CD4-positive, alpha-beta T cell treated with Interleukin-21 for 1 hour (primary cell): Measurements from ENCODE around the gene UGGT2.
"Not testable (repeated sequence)": the region's sequence is repeated elsewhere in the genome, so short reads cannot be mapped to it uniquely, and the experiment has no call there.

ENCODE experiments used
- DNase-seq: peaks from one replicate; pipeline ENCODE4 v3.0.0-alpha.2; 2020

UGGT2 gene

DNA sequence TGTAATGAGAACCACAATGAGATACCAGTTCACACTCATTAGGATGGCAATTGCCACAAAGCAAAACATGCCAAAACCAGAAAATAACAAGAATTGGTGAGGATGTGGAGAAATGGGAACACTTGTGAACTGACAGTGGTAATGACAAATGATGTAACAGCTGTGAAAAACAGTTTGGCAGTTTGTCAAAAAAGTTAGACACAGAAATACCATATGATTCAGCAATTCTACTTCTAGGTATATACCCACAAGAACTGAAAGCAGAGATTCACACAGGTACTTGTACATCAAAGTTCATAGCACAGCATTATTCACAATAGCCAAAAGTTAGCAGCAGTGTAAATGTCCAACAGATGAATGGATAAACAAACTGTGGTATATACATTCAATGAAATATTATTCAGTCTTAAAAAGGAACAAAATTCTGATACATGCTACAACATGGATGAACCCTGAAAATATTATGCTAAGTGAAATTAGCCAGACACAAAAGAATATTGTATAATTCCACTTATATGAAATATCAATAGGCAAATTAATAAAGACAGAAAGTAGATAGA, 96.5 kb downstream of the UGGT2 start:
- DNase-seq = no peak

DNA sequence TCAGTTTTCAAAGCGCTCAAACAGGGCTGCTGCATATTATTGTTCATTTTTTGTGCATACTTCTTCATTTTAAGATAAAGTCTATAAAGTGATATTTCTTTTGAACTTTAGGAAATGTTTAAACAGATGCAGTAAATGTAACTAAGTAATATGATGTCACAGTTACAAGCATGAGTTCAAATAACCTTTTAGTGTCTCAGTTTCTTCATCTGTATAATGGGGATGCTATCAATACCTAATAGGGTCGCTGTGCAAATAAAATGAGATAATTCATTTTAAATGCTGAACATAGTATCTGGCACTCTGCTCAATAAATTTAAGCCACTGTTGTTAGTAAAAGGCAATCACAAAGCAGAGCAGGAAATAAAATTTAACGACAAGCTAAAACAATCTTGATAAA, 97.5 kb downstream of the UGGT2 start:
- DNase-seq = no peak

DNA sequence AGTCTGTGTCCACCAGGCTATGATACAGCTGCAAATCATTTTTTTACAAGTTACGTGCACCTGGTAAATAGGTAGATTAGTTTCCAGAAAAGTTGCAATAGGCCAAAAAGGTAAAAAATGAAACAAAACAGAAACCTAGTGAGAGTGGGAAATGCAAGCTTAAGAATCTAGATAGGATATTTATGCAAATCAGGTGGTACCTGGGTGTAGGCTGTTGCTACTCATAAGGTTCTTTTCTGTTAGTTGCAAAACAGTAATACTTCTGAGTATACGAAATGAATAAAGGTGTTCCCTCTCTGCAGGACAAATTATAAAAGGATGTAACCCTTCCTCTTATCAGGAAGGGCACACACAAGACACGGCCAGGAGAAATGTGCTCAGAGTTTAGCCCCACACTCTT, 97.9 kb downstream of the UGGT2 start:
- DNase-seq = no peak

DNA sequence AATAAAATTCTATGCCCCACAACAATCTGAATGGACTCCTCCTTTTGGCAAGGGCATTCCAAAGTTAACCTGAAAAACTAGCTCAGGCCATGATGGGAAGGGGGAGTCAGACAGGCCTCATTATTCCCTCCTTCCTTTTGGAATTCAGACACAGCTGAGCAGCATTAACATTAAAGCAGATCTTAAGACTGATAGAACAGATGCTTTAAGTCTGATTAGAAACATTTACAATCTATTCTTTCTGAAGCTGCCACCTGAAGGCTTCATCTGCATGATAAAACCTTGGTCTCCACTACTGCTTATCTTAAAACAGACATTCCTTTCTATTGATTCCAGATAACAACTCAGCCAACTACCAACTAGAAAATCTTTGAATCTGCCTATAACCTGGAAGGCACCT, 98.9 kb downstream of the UGGT2 start:
- DNase-seq = no peak

DNA sequence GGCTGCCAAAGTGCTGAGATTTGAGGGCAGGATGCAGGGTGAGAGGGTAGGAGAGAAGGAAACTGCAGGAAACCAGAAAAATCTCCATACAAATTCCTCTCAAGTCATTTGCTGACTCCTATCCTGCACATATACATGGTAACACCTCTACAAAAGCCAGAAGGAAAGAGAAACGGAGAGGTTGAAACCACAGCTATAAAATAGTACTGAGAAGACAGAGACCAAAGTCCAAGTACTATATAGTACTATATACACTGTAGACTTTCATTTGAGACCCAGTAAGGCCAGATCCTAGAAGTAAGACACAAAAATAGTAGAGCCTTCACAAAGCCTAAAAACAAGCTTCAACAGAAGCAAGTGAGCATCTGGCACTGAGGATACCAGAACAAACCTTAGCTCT, 103.1 kb downstream of the UGGT2 start:
- DNase-seq = no peak

DNA sequence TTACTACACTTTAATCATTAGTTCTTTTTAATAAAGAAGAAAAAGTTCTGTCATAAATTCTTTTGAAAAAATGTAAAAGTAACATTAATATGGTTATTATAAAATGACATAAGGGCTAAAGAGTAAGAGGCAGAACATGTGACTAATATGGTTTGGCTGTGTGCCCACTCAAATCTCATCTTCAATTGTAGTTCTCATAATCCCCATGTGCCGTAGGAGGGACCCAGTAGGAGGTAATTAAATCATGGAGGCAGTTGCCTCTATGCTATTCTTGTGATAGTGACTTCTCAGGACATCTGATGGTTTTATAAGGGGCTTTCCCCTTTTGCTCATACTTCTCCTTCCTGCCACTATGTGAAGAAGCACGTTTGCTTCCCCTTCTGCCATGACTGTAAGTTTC, 104.5 kb downstream of the UGGT2 start:
- DNase-seq = no peak

DNA sequence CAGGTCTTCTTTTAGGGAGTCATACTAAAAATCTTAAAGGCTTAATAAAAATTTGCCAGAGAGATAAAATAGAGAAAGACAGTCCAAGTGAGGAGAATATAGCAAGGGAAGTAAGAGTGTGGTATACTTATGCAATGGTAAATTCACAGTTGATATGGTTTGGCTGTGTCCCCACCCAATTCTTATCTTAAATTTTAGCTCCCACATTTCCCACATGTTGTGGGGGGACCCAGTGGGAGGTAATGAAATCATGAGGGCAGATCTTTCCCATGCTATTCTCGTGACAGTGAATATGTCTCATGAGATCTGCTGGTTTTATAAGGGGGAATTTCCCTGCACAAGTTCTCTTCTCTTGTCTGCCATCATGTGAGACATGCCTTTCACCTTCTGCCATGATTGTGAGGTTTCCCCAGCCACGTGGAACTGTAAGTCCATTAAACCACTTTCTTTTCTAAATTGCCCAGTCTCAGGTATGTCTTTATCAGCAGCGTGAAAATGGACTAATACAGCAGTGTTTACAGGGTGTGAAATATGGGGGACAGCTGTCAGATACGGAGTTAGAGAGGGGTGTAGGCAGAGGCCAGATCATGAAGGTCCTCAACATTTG, 115.4 kb downstream of the UGGT2 start:
- no peak for DNase-seq

DNA sequence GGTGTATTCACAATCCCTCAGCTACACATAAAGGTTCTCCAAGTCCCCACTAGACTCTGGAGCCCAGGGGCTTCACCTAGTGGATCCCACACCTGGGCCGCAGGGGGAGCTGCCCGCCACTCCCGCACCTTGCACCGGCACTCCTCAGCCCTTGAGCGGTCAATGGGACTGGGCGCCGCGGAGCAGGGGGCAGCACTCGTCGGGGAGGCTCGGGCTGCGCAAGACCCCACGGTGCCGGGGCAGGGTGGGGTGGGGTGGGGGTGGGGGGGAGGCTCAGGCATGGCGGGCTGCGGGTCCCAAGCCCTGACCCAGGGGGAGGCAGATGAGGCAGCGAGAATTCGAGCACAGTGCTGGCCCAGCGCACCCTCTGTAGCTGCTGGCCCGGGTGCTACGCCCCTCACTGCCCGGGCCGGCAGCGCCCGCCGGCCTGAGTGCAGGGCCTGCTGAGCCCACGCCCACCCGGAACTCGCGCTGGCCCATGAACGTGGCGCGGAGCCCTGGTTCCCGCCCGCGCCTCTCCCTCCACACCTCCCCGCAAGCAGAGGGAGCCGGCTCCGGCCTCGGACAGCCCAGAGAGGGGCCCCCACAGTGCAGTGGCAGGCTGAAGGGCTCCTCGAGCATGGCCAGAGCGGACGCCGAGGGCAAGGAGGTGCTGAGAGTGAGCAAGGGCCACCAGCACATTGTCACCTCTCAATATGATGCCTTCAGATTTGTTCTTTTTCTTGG, 121.7 kb downstream of the UGGT2 start:
- no peak for DNase-seq

DNA sequence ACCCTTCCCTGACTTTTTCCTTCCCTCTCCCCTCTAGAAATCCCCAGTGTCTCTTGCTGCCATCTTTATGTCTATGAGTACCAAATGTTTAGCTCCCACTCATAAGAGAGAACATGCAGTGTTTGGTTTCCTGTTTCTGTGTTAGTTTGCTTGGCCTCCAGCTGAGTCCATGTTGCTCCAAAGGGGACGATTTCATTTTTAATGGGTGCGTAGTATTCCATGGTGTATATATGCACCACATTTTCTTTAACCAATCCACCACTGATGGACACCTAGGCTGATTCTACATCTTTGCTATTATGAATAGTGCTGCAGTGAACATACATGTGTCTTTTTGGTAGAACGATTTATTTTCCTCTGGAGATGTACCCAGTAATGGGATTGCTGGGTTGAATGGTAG, 123.8 kb downstream of the UGGT2 start:
- DNase-seq = no peak

DNA sequence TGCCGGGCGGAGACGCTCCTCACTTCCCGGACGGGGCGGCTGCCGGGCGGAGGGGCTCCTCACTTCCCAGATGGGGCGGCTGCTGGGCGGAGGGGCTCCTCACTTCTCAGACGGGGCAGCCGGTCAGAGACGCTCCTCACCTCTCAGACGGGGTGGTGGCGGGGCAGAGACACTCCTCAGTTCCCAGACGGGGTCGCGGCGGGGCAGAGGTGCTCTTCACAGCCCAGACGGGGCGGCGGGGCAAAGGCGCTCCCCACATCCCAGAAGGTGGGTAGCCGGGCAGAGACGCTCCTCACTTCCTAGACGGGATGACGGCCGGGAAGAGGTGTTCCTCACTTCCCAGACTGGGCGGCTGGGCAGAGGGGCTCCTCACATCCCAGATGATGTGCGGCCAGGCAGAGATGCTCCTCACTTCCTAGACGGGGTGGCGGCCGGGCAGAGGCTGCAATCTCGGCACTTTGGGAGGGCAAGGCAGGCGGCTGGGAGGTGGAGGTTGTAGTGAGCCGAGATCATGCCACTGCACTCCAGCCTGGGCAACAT, 124.8 kb downstream of the UGGT2 start:
- not testable (repeated sequence) for DNase-seq

DNA sequence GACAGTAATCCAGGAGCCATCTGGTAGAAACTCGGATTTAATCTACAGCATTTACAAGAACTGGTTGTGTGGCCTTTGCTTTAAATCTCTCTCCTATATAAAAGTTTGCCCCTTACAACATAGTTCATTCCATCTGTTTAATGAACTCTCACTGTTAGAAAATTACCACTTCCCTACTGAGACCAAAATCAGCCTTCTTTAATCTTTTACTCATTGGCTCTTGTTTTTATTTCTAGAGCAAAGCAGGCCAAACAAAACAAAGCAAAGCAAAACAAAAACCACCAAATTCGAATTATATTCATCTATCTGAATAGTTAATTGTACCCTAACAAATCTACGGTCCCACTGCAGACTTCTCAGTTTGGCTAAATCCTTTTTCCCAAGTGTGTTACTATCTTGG, 127.0 kb downstream of the UGGT2 start:
- DNase-seq = no peak

DNA sequence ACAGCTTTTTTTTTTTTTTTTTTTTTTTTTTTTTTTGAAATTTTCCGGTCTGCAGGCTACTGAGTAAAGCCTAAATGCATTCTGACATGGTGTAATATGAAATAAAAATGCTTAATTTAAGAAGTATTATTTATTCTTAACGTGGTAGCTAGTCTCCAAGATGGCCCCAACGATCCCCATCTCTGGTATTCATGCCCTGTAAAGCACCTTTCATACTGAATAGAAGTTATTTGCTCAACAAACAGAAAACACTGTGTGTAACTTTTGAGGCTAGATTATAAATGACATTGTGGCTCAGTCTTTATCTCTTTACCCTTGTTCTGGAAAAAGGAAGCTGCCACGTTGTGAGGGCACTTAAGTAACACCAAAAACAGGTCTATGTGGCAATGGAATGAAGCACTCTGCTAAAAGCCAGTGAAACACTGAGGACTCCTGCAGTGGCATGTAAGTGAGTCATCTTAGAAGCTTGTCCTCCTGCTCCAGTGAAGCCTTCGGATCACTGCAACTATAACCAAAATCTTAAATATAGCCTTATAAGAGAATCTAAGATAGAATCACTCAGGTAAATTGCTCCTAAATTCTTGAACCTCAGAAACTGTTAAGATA, 128.7 kb downstream of the UGGT2 start:
- DNase-seq = no peak

DNA sequence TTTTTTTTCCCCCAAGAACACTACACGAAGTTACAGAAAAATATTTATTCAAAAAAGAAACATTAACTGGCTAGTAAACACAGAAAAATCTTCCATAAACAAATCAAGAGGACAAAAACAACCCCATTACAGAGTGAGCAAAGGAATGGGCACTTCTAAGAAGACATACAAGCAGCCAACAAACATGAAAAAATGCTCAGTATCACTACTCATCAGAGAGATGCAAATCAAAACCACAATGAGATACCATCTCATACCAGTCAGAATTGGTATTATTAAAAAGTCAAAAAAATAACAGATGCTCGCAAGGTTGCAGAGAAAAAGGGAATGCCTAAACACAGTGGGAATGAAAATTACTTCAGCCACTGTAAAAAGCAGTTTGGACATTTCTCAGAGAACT, 131.7 kb downstream of the UGGT2 start:
- DNase-seq = no peak

DNA sequence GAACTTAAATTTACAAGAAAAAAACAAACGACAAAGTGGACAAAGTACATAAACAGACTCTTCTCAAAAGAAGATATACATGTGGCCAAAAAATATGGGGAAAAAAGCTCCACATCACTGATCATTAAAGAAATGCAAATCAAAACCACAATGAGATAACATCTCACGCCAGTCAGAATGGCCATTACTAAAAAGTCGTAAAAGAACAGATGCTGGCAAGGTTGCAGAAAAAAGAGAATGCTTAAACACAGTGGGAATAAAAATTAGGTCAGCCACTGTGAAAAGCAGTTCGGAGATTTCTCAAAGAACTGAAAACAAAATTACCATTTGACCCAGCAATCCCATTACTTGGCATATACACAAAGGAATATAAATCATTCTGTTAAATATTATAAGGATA, 132.7 kb downstream of the UGGT2 start:
- DNase-seq = no peak

DNA sequence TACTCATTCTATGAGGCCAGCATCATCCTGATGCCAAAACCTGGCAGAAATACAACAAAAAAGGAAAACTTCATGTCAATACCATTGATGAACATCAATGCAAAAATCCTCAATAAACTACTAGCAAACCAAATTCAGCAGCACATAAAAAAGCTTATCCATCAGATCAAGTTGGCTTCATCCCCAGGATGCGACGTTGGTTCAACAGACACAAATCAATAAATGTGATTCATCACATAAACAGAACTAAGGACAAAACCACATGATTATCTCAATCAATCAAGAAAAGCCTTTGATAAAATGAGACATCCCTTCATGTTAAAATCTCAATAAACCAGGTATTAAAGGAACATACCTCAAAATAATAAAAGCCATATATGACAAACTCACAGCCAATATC, 134.3 kb downstream of the UGGT2 start:
- no peak for DNase-seq

DNA sequence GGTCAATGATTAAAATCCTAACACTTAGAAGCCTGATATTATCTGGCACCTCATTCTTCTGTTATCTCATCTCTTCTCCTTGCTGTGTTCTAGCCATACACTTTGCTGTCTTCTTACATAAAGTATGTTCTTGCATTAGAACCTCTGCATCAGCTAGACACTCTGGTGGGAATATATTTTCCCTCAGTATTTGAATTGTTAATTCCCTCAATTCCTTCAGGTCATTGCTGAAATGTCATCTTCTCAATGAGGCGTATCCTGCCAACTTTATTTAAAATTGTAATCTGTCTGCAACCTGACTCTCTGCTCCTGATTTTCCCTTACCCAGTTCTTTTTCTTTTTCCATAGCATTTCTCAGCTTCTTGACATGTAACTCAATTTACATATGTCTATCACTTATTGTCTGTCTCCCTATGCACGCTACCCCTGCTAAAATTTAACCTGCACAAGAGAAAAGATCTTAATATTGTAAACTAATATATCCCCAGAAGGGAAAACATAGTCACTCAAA, 138.2 kb downstream of the UGGT2 start:
- DNase-seq = no peak

DNA sequence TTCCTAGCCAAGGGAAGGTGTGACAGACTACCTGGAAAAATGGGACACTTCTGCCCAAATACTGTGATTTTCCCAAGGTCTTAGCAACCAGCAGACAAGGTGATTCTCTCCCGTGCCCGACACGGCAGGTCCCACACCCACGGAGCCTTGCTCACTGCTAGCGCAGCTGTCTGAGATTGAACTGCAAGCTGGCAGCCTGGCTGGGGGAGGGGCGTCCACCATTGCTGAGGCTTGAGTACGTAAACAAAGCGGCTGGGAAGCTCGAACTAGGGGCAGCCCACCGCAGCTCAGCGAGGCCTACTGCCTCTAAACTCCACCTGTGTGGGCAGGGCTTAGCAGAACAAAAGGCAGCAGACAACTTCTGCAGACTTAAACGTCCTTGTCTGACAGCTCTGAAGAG, 146.2 kb downstream of the UGGT2 start:
- no peak for DNase-seq

DNA sequence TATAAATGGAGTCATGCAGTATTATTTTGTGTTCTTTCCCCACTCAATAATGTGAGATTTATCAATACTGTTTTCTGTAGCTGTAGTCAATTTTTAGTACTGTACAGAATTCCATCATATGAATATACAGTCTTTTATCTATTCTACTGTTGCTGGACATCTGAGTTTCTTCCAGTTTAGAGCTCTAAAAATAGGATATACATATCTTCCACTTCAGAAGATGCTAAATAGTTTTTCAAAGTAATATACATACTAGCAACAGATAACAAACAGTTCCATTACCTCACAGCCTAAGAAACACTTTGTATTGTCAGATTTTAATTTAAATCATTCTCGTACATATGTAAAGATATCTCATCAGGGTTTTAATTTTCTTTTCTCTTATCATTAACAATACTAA, 149.6 kb downstream of the UGGT2 start:
- DNase-seq = no peak

DNA sequence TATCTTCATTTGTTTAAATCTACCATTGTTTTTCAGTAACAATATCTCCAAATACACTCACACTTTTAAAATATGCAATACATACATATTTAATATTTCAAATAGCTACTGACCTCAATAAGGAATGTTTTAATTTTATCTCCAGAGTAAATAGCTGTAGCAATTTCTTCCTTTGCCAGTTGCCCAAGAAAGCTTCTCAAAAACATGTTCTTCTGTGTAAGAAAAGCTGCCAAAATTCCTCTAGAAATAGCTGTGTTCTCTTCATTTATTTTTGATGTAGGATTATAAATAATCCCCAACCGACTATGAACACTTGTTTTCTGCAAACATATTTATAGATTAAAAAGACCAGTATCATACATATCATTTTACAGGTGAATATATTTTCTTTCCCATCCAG, 150.5 kb downstream of the UGGT2 start:
- DNase-seq = no peak

DNA sequence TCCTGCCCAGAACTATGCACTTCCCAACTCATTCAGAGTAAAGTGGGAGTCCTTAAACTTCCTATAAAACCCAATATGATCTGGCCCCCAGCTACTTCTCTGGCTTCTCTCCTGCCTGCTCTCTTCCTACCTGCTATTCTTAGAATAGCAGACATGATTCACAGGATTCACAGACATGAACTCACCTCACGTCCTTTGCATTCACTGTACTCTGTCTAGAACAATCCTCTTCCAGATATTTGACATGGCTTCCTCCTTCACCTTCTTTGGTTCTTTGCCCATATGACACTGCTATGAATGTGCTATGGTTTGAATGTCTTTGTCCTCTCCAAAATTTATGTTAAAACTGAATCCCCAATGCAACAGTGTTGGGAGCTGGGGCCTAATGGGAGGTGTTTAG, 154.9 kb downstream of the UGGT2 start:
- no peak for DNase-seq

DNA sequence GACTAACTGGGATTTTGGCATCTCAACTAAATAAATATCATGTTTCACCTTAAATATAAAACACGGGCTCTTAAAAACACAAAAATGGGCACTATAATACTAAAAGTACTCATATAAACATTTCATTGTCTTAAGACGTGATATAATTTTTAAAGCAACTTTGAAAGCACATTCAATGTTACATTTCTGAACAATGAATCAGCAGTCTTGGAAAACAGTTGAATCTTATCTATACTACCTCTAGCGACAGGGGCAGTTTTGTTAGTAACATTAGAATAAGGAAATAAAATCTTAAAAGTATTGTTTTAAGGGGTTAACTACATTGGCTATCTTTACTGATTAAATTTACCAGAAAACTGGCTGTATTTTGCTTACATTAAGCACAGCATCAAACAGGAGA, 156.9 kb downstream of the UGGT2 start:
- DNase-seq = no peak

DNA sequence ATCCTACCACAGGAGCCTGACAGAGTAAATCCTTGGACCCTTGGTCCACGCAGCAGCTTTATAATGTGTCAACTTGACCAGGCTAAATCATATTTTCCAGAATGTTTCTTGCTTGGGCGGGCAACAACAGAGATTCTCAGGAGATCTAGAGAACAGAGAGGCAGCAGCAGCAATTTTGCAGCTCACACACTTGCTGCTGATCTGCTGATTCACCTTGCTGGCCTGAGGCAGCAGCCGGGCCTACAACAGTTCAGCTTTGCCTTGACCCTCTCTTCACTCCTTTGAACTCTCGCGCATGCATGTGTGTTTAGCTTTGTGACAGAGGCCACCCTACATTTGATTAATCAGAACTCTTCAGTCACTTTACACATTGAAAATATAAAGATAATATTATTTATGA, 159.3 kb downstream of the UGGT2 start:
- no peak for DNase-seq

DNA sequence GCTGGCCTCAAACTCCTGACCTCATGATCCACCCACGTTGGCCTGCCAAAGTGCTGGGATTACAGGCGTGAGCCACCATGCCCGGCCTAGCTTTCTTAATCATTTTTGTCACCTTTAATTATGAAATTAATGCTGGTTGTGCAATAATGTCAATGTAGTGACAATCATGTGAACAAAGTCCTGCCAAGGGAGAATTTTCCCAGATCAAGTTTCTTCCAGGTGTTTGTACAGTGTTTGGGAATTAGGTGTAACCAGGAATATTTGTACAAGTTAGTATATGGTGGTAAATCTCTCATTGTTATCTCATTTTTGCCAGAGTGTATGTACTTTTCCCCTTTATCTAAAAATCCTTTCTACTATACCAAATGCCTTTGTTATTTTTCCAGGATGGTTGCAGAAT, 171.1 kb downstream of the UGGT2 start:
- no peak for DNase-seq

DNA sequence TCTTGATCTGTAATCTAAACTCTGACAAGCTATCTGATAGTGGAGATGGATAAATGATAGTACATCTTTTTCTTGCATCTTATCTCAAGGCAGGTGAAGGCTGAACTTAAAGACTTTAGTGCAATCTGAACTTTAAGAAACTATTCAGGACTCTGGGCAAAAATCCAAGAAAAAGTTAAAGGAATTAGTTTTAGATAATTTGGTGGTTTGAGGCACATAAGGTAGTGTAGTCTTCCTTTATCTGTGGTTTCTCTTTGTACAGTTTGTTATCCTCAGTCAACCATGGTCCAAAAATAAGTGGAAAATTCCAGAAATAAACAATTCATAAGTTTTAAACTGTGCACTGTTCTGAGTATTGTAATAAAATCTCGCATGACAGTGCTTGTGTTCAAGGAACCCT, 172.9 kb downstream of the UGGT2 start:
- DNase-seq = no peak
